Astrocyte (in vitro differentiated cells and primary cell): ENCODE measurements around the gene PSMD1. TPM values are rescaled to one million over a fixed set of nuclear protein-coding genes. Genes with fewer than 3 reads are reported as not detected.

Experiments used
- DNase-seq: peaks from one replicate; pipeline ENCODE4 v3.0.0-alpha.2; 2010; ENCODE audit warnings: low read depth
- FAIRE-seq: peaks from 2 replicates; lab custom pipeline; 2011; peaks lifted over from hg19 to GRCh38; lab: Jason Lieb, UNC
- H2AFZ ChIP-seq: 2 replicates; pipeline ENCODE4 v1.6.0; 2012; ENCODE audit warnings: low read depth, low read length, inconsistent platforms
- H3K27ac ChIP-seq: 2 replicates; pipeline ENCODE4 v1.5.1; 2011; ENCODE audit warnings: low read depth, low read length, inconsistent platforms
- H3K27me3 ChIP-seq: 2 replicates; pipeline ENCODE4 v1.6.0; 2011; ENCODE audit warnings: low read length, inconsistent platforms; ENCODE audit not compliant: insufficient read depth
- H3K36me3 ChIP-seq: 2 replicates; pipeline ENCODE4 v1.5.1; 2011; ENCODE audit warnings: low read length, inconsistent platforms; ENCODE audit not compliant: insufficient read depth
- H3K4me1 ChIP-seq: 2 replicates; pipeline ENCODE4 v1.5.1; 2011; ENCODE audit warnings: low read length, inconsistent platforms; ENCODE audit not compliant: insufficient read depth
- H3K4me2 ChIP-seq: 2 replicates; pipeline ENCODE4 v1.6.0; 2012; ENCODE audit warnings: low read length, inconsistent platforms
- H3K4me3 ChIP-seq: 2 replicates; pipeline ENCODE4 v1.5.1; 2011; ENCODE audit warnings: low read depth, mild to moderate bottlenecking, low read length, inconsistent platforms; ENCODE audit not compliant: insufficient read depth
- H3K79me2 ChIP-seq: 2 replicates; pipeline ENCODE4 v1.6.0; 2012; ENCODE audit warnings: mild to moderate bottlenecking, low read length, inconsistent platforms; ENCODE audit not compliant: insufficient read depth
- H3K9ac ChIP-seq: 2 replicates; pipeline ENCODE4 v1.6.0; 2012; ENCODE audit warnings: mild to moderate bottlenecking, low read length, inconsistent platforms
- H3K9me3 ChIP-seq: 2 replicates; pipeline ENCODE4 v1.5.1; 2012; ENCODE audit warnings: low read depth, mild to moderate bottlenecking, low read length, inconsistent platforms; ENCODE audit not compliant: insufficient read depth
- H4K20me1 ChIP-seq: 2 replicates; pipeline ENCODE4 v1.6.0; 2012; ENCODE audit warnings: low read length, inconsistent platforms; ENCODE audit not compliant: insufficient read depth
- H3K27ac Mint-ChIP-seq: one replicate; pipeline ENCODE4 v1.8.0; 2021; ENCODE audit warnings: mild to moderate bottlenecking, mixed read lengths; ENCODE audit not compliant: unreplicated experiment
- H3K27me3 Mint-ChIP-seq: one replicate; pipeline ENCODE4 v1.8.0; 2021; ENCODE audit warnings: low read depth, mixed read lengths; ENCODE audit not compliant: unreplicated experiment
- H3K36me3 Mint-ChIP-seq: one replicate; pipeline ENCODE4 v1.8.0; 2021; ENCODE audit warnings: low read depth, mixed read lengths; ENCODE audit not compliant: unreplicated experiment
- H3K4me1 Mint-ChIP-seq: one replicate; pipeline ENCODE4 v1.8.0; 2021; ENCODE audit warnings: low read depth, mixed read lengths; ENCODE audit not compliant: unreplicated experiment
- H3K4me3 Mint-ChIP-seq: one replicate; pipeline ENCODE4 v1.8.0; 2021; ENCODE audit warnings: mild to moderate bottlenecking, moderate library complexity, mixed read lengths; ENCODE audit not compliant: unreplicated experiment
- H3K9me3 Mint-ChIP-seq: one replicate; pipeline ENCODE4 v1.8.0; 2021; ENCODE audit warnings: mild to moderate bottlenecking, mixed read lengths; ENCODE audit not compliant: unreplicated experiment
- CTCF ChIP-seq: IDR thresholded peaks from 2 replicates; pipeline ENCODE4 v1.5.1; 2011; ENCODE audit warnings: low read depth, mild to moderate bottlenecking, inconsistent platforms, low read length, moderate library complexity; ENCODE audit not compliant: insufficient read depth
- EZH2 ChIP-seq: IDR thresholded peaks from 2 replicates; pipeline ENCODE4 v1.6.1; 2012; ENCODE audit warnings: mild to moderate bottlenecking, low read length, inconsistent platforms; ENCODE audit not compliant: insufficient read depth
- total RNA-seq: library from RNA; stranded (reverse); gene quantifications from 2 replicates; pipeline ENCODE4 v1.2.1, GENCODE V29; 2021

Gene PSMD1
- total RNA-seq, 1 donor from 2014 or later = 151 TPM

GRCh38 chr2:231184319-231184718 is 127.7 kb downstream of the PSMD1 start:
- H3K4me1 Mint-ChIP-seq = peaks cover 9% of the 10 kb centered on the region
- peaks cover 4% of the 10 kb centered on the region for H3K9me3 Mint-ChIP-seq
- no peak overlapping the region for H3K4me3 Mint-ChIP-seq
- Histone ChIP-seq H3K36me3 (no peaks in the 10 kb centered on the region), H3K4me2 (no peak overlapping the region), H3K4me1 (peaks cover 14% of the 10 kb centered on the region), H3K27me3 (no peaks in the 10 kb centered on the region), H3K4me3 (no peak overlapping the region), H4K20me1 (no peaks in the 10 kb centered on the region), H3K27ac (no peak overlapping the region), H3K79me2 (no peaks in the 10 kb centered on the region), H2AFZ (no peak overlapping the region), H3K9ac (no peak overlapping the region), H3K9me3 (no peaks in the 10 kb centered on the region)
- H3K27ac Mint-ChIP-seq = no peak overlapping the region
- FAIRE-seq (no peak), DNase-seq (no peak)
- H3K36me3 Mint-ChIP-seq = no peaks in the 10 kb centered on the region
- TF ChIP-seq EZH2 (no peak), CTCF (no peak)
- peaks cover 8% of the 10 kb centered on the region for H3K27me3 Mint-ChIP-seq

- H3K4me3 Mint-ChIP-seq = no peak overlapping the region
- H3K27me3 ChIP-seq = no peaks in the 10 kb centered on the region
- DNase-seq = no peak
- H3K36me3 ChIP-seq = no peaks in the 10 kb centered on the region
- peaks cover 4% of the 10 kb centered on the region for H3K9me3 Mint-ChIP-seq
- no peak overlapping the region for H2AFZ ChIP-seq
- peaks cover 12% of the 10 kb centered on the region for H3K27me3 Mint-ChIP-seq
- peaks cover 5% of the 10 kb centered on the region for H3K4me1 Mint-ChIP-seq
- TF ChIP-seq CTCF (no peak), EZH2 (no peak)
- no peak for FAIRE-seq
- H3K4me3 ChIP-seq = no peak overlapping the region
- no peak overlapping the region for H3K27ac Mint-ChIP-seq
- H3K4me2 ChIP-seq = no peak overlapping the region
- peaks cover 10% of the 10 kb centered on the region for H3K4me1 ChIP-seq
- no peaks in the 10 kb centered on the region for H3K9me3 ChIP-seq
- H4K20me1 ChIP-seq = no peaks in the 10 kb centered on the region
- no peak overlapping the region for H3K27ac ChIP-seq
- no peaks in the 10 kb centered on the region for H3K79me2 ChIP-seq
- H3K36me3 Mint-ChIP-seq = no peaks in the 10 kb centered on the region
- no peak overlapping the region for H3K9ac ChIP-seq
These were observed 128.5 kb downstream of the PSMD1 start for GRCh38 chr2:231185050-231185725.

- H3K9me3 Mint-ChIP-seq = peaks cover 4% of the 10 kb centered on the region
- peaks cover 3% of the 10 kb centered on the region for H3K4me1 Mint-ChIP-seq
- no peaks in the 10 kb centered on the region for H3K36me3 Mint-ChIP-seq
- Histone ChIP-seq H3K4me3 (no peak overlapping the region), H2AFZ (no peak overlapping the region), H3K4me2 (no peak overlapping the region), H3K27me3 (no peaks in the 10 kb centered on the region), H3K36me3 (no peaks in the 10 kb centered on the region), H3K79me2 (no peaks in the 10 kb centered on the region), H3K4me1 (peaks cover 16% of the 10 kb centered on the region), H3K27ac (no peak overlapping the region), H3K9ac (no peak overlapping the region), H3K9me3 (no peaks in the 10 kb centered on the region), H4K20me1 (no peaks in the 10 kb centered on the region)
- no peak for TF ChIP-seq EZH2
- no peak for TF ChIP-seq CTCF
- DNase-seq (no peak), FAIRE-seq (no peak)
- H3K27me3 Mint-ChIP-seq = peaks cover 12% of the 10 kb centered on the region
- H3K27ac Mint-ChIP-seq = no peak overlapping the region
- no peak overlapping the region for H3K4me3 Mint-ChIP-seq
These were observed 129.2 kb downstream of the PSMD1 start for GRCh38 chr2:231185886-231186285.
